ENCODE measurements around the gene ANKDD1B. TPM values are rescaled to one million over a fixed set of nuclear protein-coding genes. Genes with fewer than 3 reads are reported as not detected.

ANKDD1B gene
- total and polyA plus RNA-seq, 12 donors: 0.04 to 0.37 (median 0.21) TPM; not detected in 6

DNA sequence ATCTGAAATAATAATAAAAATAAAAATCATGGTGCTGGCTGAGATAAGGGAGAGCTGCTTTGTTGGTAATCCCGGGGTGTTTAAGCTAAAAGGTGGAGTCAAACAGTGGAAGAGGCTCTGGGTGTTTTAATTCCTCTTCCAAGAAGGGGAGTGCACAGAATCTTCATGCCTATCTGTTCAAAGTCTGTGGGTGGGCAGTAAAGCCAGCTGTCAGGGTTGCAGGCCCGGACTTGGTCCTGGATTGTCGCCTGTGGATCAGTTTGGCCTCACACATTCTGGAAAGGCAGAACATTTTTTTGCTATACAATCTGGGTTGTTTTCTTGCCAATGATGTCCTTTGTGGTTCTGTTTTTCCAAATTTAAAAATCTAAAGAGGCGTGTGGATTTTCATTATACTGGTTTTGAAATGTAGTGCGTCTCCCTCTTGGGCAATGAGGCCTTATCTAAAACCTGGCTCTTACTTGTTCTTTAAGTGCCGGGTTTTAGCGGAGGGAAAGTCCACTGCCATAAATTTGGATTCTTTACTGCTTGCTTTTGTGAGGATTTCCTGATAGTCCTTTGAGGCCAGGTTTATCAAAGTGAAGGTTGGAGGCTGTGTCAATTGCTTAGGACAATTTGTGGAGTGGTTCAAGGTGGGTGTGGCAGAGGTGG, 5.8 kb downstream of the ANKDD1B start:
- WGBS, 2 donors: 75 to 77% methylated on average over 7 of the region's 7 CpGs
- H3K27me3 ChIP-seq: no peaks in the 10 kb centered on the region
- H3K9me3 ChIP-seq: no peaks in the 10 kb centered on the region
- H3K4me1 ChIP-seq: no peaks in the 10 kb centered on the region
- no peaks in the 10 kb centered on the region for H3K36me3 ChIP-seq
- H3K27ac ChIP-seq: no peak overlapping the region
- ATAC-seq (no peak), DNase-seq (no peak)
- intact Hi-C loops (cut with DNase I): no loop called here
- TF ChIP-seq, protein P1, sequence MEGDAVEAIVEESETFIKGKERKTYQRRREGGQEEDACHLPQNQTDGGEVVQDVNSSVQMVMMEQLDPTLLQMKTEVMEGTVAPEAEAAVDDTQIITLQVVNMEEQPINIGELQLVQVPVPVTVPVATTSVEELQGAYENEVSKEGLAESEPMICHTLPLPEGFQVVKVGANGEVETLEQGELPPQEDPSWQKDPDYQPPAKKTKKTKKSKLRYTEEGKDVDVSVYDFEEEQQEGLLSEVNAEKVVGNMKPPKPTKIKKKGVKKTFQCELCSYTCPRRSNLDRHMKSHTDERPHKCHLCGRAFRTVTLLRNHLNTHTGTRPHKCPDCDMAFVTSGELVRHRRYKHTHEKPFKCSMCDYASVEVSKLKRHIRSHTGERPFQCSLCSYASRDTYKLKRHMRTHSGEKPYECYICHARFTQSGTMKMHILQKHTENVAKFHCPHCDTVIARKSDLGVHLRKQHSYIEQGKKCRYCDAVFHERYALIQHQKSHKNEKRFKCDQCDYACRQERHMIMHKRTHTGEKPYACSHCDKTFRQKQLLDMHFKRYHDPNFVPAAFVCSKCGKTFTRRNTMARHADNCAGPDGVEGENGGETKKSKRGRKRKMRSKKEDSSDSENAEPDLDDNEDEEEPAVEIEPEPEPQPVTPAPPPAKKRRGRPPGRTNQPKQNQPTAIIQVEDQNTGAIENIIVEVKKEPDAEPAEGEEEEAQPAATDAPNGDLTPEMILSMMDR (IDR thresholded peaks at IDR 0.05): no peak
- H3K4me3 ChIP-seq: no peak overlapping the region

DNA sequence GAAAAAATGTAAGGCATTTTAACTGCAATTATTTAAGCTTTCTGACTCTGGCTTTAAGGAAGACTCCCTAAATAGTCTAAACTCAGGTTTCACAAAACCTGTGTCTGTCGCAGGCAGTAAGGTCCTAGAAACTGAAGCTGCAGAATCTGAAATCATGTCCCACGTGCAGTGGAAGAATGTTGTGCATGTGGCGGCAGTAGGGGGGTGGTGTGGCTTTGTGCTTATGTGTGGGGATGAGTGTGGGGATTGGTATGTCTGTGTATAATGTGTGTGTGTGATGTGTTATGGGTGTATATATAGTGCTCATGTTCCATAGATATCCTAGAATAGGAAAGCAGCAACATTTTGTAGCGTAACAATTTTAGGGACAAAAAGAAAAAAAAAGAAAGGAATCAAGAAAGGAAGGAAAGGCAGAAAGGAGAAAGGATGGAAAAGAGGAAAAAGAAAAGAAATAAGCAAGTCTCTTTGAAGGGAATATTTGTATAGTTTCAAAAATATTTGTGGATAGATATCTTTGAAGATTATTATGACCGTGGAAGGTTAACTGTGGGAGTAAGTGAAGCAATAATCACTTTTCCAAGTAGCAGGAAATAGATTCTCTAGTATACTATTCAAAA, 6.6 kb downstream of the ANKDD1B start:
- intact Hi-C loops (cut with DNase I): no loop called here
- no peaks in the 10 kb centered on the region for H3K9me3 ChIP-seq
- ATAC-seq: no peak
- TF ChIP-seq, protein P1 (IDR thresholded peaks at IDR 0.05): no peak
- H3K27ac ChIP-seq: no peak overlapping the region
- no peak for DNase-seq
- no peak overlapping the region for H3K4me3 ChIP-seq
- no peaks in the 10 kb centered on the region for H3K36me3 ChIP-seq
- no peaks in the 10 kb centered on the region for H3K27me3 ChIP-seq
- no peaks in the 10 kb centered on the region for H3K4me1 ChIP-seq
- WGBS, 2 donors: 88 to 93% methylated on average over 5 of the region's 5 CpGs

DNA sequence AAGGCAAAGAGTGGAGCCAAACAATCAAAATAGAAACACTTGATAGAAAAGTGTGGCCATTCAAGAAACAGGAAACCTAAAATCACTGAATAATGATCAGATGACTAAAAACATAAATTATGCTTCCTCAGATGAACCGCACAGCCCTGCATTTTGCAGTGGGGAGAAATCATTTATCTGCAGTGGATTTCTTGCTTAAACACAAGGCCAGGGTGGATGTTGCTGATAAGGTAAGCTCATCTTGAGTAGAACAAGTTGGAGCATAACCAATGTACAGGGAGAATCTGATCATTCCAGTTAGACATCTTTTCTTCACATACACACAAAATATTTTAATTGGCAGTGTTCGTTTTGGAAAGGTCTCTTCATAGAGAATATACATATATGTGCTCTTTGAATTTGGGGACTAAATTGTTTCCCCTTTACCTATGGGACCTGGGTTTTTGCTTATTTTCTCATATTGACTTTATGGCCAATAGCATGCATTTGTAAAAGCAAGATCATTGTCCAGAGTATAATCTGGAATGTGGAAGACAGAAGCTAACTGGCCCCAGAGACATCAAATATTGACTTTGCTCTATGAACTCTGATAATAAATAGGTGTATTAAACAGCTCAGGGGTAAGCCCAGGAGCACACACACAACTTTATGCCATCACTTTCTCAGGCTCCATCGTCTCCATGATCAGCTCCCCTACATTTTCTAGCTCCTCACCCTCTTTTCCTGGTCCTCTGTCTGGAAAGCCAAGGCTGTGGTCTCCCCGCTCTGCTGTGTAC, 9.1 kb downstream of the ANKDD1B start:
- 87 to 90% methylated on average over 4 of the region's 4 CpGs for WGBS, 2 donors
- H3K27ac ChIP-seq: no peak overlapping the region
- H3K36me3 ChIP-seq: no peaks in the 10 kb centered on the region
- H3K4me3 ChIP-seq: no peak overlapping the region
- peaks cover 0 to 6% (median 0%) of the 10 kb centered on the region in 9 donors for H3K4me1 ChIP-seq
- intact Hi-C loops (cut with DNase I): no loop called here
- H3K27me3 ChIP-seq: no peaks in the 10 kb centered on the region
- DNase-seq: no peak
- TF ChIP-seq, protein P1 (IDR thresholded peaks at IDR 0.05): no peak
- no peaks in the 10 kb centered on the region for H3K9me3 ChIP-seq
- no peak for ATAC-seq

DNA sequence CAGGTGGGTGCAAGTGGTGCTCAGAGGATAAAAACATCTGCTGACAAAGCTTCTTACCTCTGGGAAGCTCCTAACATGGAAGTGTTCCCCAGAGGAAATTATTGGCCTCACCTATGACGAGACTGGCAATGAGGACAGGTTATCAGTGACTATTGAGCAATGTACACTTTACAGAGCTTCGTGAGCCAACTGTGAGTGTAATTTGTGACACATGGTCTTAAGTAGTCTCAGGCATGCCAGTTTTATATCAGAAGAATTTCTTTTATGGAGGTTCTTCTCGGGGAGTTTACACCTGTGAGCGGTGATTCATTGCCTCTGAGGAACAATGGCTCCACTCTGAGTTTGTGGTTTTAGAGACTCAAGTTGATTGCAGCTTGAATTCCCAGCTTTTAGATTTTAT, 11.3 kb downstream of the ANKDD1B start:
- intact Hi-C loops (cut with DNase I): no loop called here
- H3K4me3 ChIP-seq: no peak overlapping the region
- H3K4me1 ChIP-seq: peaks cover 0 to 6% (median 0%) of the 10 kb centered on the region in 9 donors
- DNase-seq: no peak
- H3K9me3 ChIP-seq: no peaks in the 10 kb centered on the region
- H3K27me3 ChIP-seq: no peaks in the 10 kb centered on the region
- no peaks in the 10 kb centered on the region for H3K36me3 ChIP-seq
- 93 to 97% methylated on average over 4 of the region's 4 CpGs for WGBS, 2 donors
- TF ChIP-seq, protein P1 (IDR thresholded peaks at IDR 0.05): no peak
- H3K27ac ChIP-seq: no peak overlapping the region
- ATAC-seq: no peak
